ENCODE data around the gene MAP3K5. TPM values are rescaled to one million over a fixed set of nuclear protein-coding genes. Genes with fewer than 3 reads are reported as not detected.

Gene MAP3K5
- total and polyA plus RNA-seq, 9 of the 15 experiments (the other 6 are each of a cell fraction or from before 2014, with no cell fraction given) = 2.2 to 13.0 (median 9.9) TPM

DNA sequence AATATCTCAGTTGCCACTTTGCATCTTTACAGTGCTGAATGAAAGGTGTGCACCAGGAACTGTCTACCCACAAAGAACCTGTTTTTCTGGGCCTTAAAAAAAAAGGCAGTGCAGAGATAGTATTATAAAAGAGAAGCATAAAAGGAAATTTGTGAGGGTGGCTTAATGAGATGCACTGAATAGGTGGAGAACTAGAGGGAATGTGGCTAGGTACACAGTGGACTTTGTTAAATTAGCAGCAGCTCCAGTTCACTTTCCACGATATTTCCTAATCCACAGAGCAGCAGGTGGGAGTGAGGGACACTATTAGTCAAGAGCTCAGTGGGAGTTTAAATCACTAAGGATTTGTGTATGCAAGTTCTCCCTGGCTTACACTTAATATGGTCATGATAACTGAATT is 280.9 kb downstream of the MAP3K5 start:
- Histone ChIP-seq H3K9ac (ENCODE audit: insufficient read depth in 1 of 2, low read depth in 2 of 2, low read length in 2 of 2) (no peak overlapping the region), H3K9me3 (replicated peaks; ENCODE audit: control insufficient read depth, insufficient read depth, low read depth, low read length) (no peaks in the 10 kb centered on the region), H3K4me1 (replicated peaks in 1 of 2; ENCODE audit: control insufficient read depth in 2 of 2, insufficient read depth in 2 of 2, low read length in 2 of 2) (no peaks in the 10 kb centered on the region), H4K20me1 (replicated peaks; ENCODE audit: control insufficient read depth, insufficient read depth, low read length) (no peaks in the 10 kb centered on the region), H3K4me3 (no peak overlapping the region), H3K4me2 (ENCODE audit: insufficient read depth, low read length) (no peak overlapping the region), H3K36me3 (ENCODE audit: control insufficient read depth, insufficient read depth, low read length) (no peaks in the 10 kb centered on the region), H3K27me3 (ENCODE audit: control insufficient read depth in 2 of 2, insufficient read depth in 2 of 2, low read length in 2 of 2) (peaks cover 0 to 2% of the 10 kb centered on the region in 2 experiments; a peak in 1 of 5 replicates), H3K9me1 (ENCODE audit: control insufficient read depth, insufficient read depth, low read length) (no peaks in the 10 kb centered on the region), H3K79me2 (ENCODE audit: control insufficient read depth, insufficient read depth, low read length) (no peaks in the 10 kb centered on the region), H2AFZ (ENCODE audit: low read depth, low read length) (no peak overlapping the region), H3K27ac (ENCODE audit: extremely low read depth, low read depth, low read length) (no peak overlapping the region)
- ChIA-PET POLR2A (interaction anchor here (0.8 kb wide), 2 partner anchors 10 to 281 kb away, joined by 3 read pairs; partner anchors contain the start of gene MAP3K5), CTCF (ENCODE audit: low intra/inter-chr PET ratio) (no interaction called here)
- no TSS peak for BruUV-seq (replicated peaks)
- WGBS (ENCODE audit: insufficient coverage, low coverage, missing lambda C conversion rate) = 18% methylated on average over 1 of the region's 1 CpG
- intact Hi-C loops (cut with micrococcal nuclease) (no loop called here), in situ Hi-C loops (cut with MboI) (no loop called here)
- FAIRE-seq (no peak), DNase-seq (ENCODE audit: extremely low read depth in 1 of 4, low spot score in 3 of 4) (no peak), ATAC-seq (no peak)
- TF ChIP-seq THRAP3 (IDR thresholded peaks at IDR 0.05; ENCODE audit: borderline replicate concordance) = no peak
- TF ChIP-seq ZNF778 (CRISPR knock-in tag; IDR thresholded peaks at IDR 0.05) = no peak
- no peak for TF ChIP-seq HDAC2 (IDR thresholded peaks at IDR 0.05)
- no peak for TF ChIP-seq ZKSCAN1 (IDR thresholded peaks at IDR 0.05; ENCODE audit: low read depth, low read length)
- TF ChIP-seq, protein P1, sequence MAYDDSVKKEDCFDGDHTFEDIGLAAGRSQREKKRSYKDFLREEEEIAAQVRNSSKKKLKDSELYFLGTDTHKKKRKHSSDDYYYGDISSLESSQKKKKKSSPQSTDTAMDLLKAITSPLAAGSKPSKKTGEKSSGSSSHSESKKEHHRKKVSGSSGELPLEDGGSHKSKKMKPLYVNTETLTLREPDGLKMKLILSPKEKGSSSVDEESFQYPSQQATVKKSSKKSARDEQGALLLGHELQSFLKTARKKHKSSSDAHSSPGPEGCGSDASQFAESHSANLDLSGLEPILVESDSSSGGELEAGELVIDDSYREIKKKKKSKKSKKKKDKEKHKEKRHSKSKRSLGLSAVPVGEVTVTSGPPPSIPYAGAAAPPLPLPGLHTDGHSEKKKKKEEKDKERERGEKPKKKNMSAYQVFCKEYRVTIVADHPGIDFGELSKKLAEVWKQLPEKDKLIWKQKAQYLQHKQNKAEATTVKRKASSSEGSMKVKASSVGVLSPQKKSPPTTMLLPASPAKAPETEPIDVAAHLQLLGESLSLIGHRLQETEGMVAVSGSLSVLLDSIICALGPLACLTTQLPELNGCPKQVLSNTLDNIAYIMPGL (CRISPR knock-in tag; IDR thresholded peaks at IDR 0.05) = no peak
- no peak for TF ChIP-seq CREBBP (IDR thresholded peaks at IDR 0.05; ENCODE audit: low read depth, low read length)
- no peak for TF ChIP-seq MTF1 (CRISPR knock-in tag; IDR thresholded peaks at IDR 0.05; ENCODE audit: borderline replicate concordance)
- no peak for TF ChIP-seq MBD2 (IDR thresholded peaks at IDR 0.05; ENCODE audit: borderline replicate concordance, low read depth)
- TF ChIP-seq BRD4 (IDR thresholded peaks at IDR 0.05) = no peak
- TF ChIP-seq ZKSCAN3 (CRISPR knock-in tag; IDR thresholded peaks at IDR 0.05) = no peak
- no peak for TF ChIP-seq HDAC1 (IDR thresholded peaks at IDR 0.05)
- no peak for TF ChIP-seq ZMIZ1 (IDR thresholded peaks at IDR 0.05; ENCODE audit: low read depth in 2 of 2, low read length in 2 of 2)
- no peak for TF ChIP-seq ZNF785 (CRISPR knock-in tag; IDR thresholded peaks at IDR 0.05)
- TF ChIP-seq MYNN (IDR thresholded peaks at IDR 0.05) = no peak
- no peak for TF ChIP-seq MYNN (CRISPR knock-in tag; IDR thresholded peaks at IDR 0.05)
